GM21737 (cell line): ENCODE results near the gene ARSK.

Source experiments
- ATAC-seq: cut with Tn5 transposase; IDR thresholded peaks from one replicate; pipeline ENCODE4 v1.9.1; 2021; ENCODE audit warnings: mild to moderate bottlenecking, moderate library complexity; ENCODE audit not compliant: unreplicated experiment

ARSK gene

GRCh38 chr5:95563367-95563766 lies 8.5 kb downstream of the ARSK start:
- ATAC-seq = no peak

DNA sequence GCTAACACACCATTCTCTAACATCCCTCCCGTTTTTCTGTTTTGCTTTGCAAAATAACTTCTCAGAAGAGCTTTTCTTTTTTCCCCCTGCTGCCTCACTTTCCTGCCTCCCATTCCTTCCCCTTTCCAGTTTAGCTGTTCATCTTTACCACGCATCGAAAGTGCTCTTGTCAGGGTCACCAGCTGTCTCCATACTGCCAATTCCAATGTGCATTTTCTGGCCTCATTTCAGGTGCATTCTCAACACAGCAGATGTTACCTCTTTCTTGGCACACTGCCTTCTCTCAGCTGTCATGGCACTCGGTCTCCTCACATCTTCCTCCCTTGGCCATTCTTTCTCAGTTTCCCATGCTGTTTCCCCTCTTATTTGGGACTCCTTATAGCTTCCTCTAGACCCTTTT lies 9.5 kb downstream of the ARSK start:
- ATAC-seq = no peak

- no peak for ATAC-seq
Observed at GRCh38 chr5:95565280-95565920, 10.5 kb downstream of the ARSK start.

DNA sequence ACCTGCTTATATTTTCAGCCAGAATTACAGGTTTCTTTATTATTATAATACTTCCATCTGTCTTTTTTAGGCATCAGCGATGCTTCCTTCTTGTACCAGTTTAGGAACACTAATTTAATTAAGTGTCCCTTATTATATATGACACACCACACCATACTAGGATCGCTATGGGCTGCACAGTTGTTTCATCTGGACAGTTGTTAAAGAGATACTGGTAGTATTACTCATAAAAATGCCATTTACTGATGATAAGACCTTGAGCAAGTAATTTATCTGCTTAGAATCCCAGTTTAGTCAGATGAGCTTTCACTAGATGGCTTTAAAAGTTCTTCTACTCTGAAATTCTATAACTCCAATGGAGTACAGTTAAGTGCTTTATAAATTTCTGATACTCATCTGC lies 17.1 kb downstream of the ARSK start:
- ATAC-seq = no peak

DNA sequence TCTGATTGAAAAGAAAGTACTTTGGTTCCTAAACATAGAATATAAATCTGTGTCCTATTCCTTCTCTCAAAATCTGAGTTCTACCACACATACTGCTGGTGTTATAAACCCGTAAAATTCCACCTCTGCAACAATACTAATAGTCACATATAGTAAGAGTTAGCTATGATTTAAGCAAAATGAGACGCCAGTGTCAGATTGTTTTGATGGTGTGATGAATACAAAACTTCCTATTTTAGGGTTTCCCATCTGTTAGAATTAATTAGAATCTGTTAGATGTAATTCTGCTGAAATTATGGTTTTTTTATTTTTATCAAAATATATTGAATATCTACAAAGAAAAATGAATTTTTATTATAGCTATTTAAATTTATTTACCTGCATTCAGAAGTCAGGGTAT lies 26.7 kb downstream of the ARSK start:
- no peak for ATAC-seq

- no peak for ATAC-seq
Observed at GRCh38 chr5:95583992-95584391, 29.1 kb downstream of the ARSK start.

GRCh38 chr5:95590880-95591279 lies 36.0 kb downstream of the ARSK start:
- no peak for ATAC-seq

- ATAC-seq = peak; percentile 51
Observed at GRCh38 chr5:95591490-95591901, 36.6 kb downstream of the ARSK start.

- ATAC-seq = no peak
Observed at GRCh38 chr5:95595289-95595931, 40.5 kb downstream of the ARSK start.

GRCh38 chr5:95599252-95599651 lies 44.4 kb downstream of the ARSK start:
- ATAC-seq = no peak

- no peak for ATAC-seq
Observed at GRCh38 chr5:95600557-95600956, 45.7 kb downstream of the ARSK start.

- no peak for ATAC-seq
Observed at GRCh38 chr5:95605786-95606185, 50.9 kb downstream of the ARSK start.

- ATAC-seq = no peak
Observed at GRCh38 chr5:95606419-95606818, 51.5 kb downstream of the ARSK start.

GRCh38 chr5:95609711-95610110 lies 54.8 kb downstream of the ARSK start:
- no peak for ATAC-seq

- no peak for ATAC-seq
Observed at GRCh38 chr5:95610546-95610945, 55.6 kb downstream of the ARSK start.

DNA sequence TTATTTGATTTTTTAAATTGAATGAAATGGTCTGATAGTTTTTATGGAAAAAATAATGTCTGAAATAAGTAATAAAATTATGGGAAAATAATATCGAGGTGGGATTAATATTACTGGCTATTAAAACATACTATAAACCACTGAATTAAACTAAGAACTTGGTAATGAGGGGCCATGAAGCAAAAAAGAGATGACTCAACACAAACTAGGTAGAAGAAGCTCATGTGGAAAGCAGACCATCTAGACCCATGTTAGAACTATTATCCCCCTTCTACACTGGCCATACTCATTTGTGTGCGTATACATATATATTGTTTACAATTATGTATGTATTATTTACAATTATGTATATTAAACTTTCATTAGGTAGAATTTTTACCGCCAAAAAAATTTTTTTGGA lies 56.5 kb downstream of the ARSK start:
- no peak for ATAC-seq

- ATAC-seq = no peak
Observed at GRCh38 chr5:95613514-95613913, 58.6 kb downstream of the ARSK start.

GRCh38 chr5:95615164-95615467 lies 60.2 kb downstream of the ARSK start:
- ATAC-seq = no peak

DNA sequence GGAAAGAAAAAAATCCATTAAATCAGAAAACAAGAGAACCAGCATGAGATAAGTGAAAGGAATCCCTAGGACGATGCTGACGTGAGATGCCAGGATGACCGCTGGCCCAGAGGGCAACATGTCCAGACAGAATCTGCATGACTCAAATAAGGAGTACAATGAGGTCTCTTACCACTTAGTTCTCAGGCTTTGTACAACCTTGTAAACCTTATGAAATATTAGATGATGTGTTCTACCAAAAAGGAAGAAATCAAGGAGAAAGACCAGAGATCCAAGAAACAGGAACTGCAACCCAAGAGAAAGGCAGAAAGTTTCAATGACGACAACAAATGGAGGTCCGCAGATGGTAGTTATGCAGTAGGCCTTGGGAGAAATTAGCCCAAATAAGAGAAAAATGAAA lies 62.2 kb downstream of the ARSK start:
- ATAC-seq = no peak

- no peak for ATAC-seq
Observed at GRCh38 chr5:95619096-95619495, 64.2 kb downstream of the ARSK start.

DNA sequence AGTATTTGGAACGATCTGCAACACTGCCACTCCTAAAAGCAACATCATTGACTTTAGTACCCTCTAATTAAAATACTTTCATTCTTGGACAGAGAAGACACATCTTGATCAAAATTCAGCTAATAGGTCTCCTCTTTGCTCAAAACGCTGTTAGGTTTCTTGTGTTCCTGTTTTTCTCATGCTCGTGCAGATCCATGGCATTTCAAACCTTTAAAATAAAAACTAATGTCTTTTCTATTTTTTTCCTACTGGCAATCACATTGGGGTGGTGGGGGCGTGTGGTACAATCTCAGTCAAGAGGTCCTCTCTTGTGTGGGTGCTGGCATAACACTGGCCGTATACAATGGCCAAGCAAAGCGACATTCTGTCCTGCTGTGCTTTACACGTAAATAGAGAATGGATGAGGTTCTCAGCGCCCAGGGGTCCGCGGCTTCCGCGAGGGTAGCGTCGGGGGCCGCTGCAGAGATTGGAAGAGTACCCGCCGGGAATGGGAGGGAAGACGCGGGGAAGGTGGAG lies 64.7 kb downstream of the ARSK start:
- no peak for ATAC-seq

- ATAC-seq = peak; percentile 77
Observed at GRCh38 chr5:95620030-95620869, 65.3 kb downstream of the ARSK start, which contains the start of gene GPR150. Gene GPR150, plus strand, starts transcription at chr5:95620087. Its CDS starts 189 bp downstream, at chr5:95620276.
